Stimulated activated CD4-positive, alpha-beta T cell treated with anti-CD3 and anti-CD28 coated beads, Interleukin-12 subunit alpha, Interleukin-12 subunit beta, amount 100 ng/mL, for 48 hours (primary cell): Measurements from ENCODE around the gene NUAK2.
A peak's percentile ranks its signal among the peaks of the same experiment; 100 is the strongest.

Source experiments
- DNase-seq, 3 donors: peaks; one replicate each; pipeline ENCODE4 v3.0.0-alpha.2; 2020; ENCODE audit warnings: low read depth in 2 of 3, low spot score in 1 of 3

NUAK2 gene

DNA sequence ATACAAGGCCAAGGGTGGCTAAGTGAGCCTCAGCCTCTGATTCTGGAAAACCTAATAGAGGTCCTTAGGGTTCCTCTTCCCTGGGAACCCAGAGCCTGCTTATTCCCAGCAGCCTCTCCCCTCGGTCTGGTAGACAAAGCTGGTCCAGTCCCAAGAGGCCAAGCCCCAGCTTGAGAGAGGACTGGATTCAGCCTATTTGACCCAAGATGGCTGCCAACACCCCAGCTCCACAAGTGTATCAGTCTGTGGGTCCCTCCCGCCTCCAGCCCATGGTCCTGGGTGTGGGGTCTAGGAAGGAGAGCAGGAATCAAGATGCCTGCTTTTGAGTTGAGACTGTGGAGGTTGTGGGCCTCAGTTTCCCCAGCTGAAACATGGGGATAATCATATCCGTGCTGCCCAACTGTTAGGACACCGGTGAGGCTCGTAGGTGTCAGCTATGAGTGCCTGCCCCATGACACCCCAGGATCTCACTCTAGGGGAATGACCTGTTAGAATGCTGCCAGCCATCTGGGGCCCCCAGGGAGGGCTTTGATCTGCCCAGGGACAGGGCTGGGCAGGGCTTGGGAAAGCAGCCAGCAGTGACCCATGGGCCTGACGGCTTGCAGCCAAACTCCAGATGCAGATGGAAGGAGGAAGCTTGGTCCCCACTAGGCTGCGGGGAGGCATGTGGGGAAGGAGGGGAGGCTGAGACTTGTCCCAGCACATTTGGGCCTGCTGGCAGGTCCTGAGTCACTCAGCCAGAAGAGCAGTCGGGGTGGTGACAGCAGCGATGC, 45.4 kb downstream of the NUAK2 start:
- no peak for DNase-seq

DNA sequence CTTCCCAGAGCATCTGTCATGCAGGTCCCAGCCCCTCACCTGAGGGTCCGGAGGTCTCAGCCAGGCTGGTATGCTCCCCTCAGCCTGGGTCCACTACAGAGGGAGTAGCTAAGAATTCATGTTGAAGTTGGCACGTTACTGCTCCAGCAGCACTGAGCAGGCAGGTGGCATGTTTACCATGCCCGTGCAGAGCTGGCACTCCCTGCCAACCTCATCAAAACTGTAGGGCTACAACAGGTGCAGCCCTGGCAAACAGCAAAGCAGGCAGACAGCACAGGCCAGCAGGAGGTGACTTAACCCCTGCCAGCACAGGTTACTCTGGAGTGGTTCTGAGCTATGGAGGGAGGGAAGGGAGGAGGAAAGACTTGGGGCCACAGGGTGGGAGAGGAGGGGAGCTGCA, 46.4 kb downstream of the NUAK2 start:
- no peak for DNase-seq

DNA sequence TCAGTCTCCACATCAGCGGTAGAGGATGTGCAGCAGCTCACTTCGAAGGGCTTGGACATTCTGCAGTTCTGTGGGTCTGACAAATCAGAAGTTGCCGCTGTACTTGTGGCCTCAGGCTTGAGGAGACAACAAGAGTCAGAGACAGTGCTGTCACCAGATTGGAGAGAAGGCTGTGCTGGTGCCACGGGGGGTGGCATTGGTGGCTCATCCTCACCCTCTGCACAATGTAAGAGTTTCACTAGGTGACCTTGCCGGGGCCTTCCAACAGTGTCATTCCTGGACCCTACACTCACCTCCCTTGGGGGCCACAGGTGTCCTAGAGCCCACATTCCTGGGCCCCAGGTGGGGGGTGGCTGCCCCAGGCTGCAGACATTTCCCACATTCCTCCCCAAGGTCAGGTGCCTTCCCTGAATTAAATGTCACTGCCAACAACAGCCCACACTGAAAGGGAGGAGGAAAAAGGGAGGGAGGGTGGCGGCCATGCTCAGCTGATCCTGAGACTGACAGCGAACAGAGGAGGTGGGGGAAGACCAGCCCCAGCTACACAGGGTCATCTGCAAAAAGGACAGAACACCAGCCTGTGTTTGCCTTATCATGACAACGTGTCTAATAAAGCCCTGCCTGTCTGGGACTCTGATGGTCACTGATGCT, 47.4 kb downstream of the NUAK2 start:
- no peak for DNase-seq

DNA sequence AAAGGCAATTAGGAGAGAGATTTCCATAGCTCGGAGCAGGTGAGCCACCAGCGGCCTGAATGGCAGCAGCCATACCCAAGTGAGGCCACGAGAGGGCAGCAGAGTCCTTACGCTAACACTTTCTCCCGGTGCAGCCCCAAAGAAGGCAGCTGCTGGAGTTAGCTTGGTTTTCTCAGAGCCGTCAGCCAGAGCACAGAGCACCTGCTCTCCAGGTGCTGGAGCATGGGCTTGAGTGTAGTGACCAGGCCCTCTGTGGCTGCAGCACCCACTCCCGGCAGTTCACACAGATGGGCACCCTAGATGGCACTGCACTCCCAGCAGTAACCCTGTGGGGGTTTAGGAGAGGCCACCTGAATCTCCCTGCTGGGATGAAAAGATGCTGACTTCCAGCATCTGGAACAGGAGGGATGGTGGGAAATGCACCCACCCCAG, 48.0 kb downstream of the NUAK2 start:
- DNase-seq = peak; percentile 75 to 91 (median 75)

DNA sequence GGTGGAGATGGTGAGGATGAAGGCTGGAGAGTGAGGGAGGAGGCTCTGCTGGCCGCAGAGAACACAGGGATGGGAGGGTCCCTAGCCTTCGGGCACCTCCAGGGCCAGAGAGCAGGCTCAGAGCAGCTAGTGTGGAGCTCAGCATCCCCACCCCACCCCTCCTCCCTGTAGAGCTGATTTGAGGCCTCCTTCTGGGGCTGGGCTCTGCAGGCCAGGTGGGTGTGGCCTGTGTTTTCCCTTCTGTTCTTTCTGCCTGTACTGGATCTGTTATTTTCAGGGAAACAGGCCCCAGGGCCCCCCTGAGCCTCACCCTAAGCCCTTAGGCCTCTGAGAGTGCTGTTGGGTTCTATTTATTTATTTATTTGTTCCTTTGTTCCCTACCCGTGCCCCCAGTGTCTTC, 49.0 kb downstream of the NUAK2 start:
- DNase-seq = no peak

DNA sequence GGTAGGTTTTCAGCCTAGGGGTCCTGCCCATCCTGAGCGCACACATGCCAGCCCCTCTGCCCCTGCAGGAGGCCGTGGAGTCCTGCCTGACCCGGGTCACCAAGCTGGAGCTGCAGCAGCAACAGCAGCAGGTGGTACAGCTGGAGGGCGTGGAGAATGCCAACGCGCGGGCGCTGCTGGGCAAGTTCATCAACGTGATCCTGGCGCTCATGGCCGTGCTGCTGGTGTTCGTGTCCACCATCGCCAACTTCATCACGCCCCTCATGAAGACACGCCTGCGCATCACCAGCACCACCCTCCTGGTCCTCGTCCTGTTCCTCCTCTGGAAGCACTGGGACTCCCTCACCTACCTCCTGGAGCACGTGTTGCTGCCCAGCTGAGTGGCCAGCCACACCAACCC, 49.8 kb downstream of the NUAK2 start:
- DNase-seq = no peak

DNA sequence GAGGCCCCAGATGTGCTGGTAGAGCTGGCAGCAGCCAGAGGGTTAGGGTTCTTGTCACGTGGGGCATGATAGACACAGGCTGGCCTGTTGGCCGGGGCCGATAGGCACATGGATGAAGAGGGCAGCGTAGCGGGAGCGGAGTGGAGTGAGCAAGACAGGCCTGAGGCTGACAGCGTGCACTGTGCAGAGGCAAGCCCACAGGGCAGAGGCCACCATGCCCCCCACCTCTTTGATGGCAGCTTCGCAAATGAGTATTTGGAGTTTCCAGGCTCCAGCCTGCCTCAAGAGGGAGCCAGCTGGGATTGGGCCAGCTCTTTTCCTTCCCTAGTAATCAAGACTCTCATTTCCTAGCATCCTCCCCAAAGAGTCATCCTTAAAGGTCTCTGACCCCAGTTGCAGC, 50.3 kb downstream of the NUAK2 start:
- no peak for DNase-seq

DNA sequence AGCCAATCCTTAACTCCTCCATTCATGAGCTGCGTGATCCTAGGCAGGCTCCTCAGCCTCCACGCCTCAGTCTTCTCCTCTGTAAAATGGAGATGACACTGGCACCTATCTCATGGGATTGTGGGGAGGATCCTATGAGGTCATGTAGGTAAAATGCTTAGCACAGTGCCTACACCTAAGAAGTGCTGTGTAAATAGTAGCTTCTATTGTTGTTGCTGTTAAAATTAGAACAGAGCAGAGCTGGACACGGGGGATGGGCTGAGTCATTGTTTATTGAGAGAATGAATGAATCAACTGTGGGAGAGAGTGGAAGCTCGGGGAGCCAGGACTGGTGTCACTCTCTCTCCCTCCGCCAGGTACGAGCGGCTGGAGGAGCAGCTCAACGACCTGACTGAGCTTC, 50.8 kb downstream of the NUAK2 start:
- DNase-seq = no peak

DNA sequence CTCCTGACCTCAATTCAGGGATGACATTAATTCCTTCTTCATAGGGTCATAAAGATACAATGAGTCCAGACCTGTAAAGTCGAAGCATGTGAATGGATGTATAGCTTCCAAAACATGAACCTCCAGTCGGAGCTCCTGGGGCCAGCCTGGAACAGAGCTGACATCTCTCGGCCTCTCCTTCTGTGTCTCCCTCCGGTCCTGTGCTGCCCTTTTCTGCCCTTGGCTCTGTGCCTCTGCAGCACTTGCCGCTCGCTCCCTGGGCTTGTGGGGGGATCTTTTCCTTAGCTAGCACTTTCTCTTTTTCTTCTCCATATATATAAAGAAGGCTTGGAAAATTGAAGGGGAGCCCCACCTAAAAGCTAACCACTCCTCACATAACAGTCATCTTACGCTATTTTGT, 51.3 kb downstream of the NUAK2 start:
- DNase-seq = no peak

DNA sequence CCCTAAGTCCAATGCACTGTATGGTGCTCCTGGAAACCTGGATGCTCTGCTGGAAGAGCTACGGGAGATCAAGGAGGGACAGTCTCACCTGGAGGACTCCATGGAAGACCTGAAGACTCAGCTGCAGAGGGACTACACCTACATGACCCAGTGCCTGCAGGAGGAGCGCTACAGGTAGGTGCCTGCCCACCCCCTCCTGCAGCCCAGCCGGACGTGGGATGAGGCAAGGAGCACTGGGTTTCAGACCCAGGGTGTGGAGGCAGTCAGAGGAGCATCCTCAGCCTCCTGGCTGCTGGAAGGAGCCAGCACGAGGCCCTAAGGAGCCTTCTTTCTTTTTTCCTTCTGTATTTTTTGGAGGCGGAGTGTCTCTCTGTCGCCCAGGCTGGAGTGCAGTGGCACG, 51.8 kb downstream of the NUAK2 start:
- no peak for DNase-seq

DNA sequence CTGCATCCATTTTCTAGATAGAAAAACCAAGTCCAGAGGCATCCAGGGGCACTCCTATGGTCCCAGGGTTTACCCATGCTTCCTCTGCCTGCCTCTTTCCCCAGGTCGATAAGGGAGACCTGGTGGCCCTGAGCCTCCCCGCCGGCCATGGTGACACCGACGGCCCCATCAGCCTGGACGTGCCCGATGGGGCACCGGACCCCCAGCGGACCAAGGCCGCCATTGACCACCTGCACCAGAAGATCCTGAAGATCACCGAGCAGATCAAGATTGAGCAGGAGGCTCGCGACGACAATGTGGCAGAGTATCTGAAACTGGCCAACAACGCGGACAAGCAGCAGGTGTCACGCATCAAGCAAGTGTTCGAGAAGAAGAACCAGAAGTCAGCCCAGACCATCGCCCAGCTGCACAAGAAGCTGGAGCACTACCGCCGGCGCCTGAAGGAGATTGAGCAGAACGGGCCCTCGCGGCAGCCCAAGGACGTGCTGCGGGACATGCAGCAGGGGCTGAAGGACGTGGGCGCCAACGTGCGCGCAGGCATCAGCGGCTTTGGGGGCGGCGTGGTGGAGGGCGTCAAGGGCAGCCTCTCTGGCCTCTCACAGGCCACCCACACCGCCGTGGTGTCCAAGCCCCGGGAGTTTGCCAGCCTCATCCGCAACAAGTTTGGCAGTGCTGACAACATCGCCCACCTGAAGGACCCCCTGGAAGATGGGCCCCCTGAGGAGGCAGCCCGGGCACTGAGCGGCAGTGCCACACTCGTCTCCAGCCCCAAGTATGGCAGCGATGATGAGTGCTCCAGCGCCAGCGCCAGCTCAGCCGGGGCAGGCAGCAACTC, 52.5 kb downstream of the NUAK2 start:
- no peak for DNase-seq

DNA sequence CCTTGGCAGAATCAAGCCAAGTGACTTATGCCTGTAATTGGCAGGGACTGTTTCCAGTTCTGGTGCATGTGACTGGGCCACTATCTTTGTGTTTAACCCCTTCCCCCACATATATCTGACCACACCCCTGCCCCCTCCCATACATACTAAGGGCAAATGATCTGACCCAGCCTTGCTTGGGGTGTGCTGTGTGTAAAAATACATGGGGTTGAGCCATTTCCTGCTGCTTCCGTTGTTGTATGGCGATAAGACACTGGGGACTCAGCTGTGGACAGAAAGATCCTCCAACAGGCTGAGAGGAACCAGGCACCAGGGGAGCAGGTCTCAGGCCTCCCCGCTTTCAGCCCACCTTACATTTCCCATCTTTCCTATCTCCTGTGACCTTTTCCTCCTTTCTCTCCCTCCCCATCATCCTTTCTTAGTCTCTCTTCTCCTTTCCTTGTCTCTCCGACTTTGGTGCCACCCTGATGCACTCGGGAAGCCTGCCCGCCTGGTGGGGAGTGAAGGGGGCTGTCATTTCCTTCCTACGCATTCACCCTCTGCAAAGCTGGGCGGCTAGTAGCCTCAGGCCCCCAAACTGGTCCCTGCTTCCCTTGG, 54.1 kb downstream of the NUAK2 start:
- DNase-seq = no peak

DNA sequence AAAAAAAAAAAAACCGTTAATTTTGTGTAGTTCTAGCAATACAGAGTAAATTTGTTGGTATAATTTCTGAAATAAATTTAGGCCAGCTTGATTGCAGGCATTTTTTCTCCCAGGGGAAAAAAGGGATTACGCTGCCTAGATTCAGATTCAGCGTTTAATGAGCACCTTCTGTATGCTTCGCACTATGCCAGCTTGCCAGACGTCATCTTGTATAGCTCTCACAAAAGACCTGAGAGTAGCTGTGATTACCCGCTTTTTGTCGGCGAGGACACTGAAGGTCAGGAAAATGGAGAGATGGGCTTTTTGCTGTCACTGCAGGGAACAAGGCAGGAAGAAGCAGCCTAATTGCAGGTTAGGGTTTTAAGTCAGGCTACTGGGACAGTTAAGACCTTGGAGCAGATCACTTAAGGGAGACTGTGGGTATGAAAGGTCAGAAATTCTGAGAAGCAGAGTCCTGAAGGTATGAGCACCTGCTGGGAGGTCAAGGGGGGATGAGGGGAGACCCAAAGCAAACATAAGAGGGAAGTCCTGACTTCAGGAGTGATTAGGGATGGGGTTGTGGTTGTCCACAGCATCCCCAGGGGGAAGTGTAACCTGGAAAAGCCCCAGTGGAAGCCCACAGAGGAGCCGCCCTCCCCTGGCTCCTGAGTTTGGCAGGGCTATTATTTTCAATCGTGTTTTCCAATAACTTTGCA, 54.8 kb downstream of the NUAK2 start:
- DNase-seq = no peak

DNA sequence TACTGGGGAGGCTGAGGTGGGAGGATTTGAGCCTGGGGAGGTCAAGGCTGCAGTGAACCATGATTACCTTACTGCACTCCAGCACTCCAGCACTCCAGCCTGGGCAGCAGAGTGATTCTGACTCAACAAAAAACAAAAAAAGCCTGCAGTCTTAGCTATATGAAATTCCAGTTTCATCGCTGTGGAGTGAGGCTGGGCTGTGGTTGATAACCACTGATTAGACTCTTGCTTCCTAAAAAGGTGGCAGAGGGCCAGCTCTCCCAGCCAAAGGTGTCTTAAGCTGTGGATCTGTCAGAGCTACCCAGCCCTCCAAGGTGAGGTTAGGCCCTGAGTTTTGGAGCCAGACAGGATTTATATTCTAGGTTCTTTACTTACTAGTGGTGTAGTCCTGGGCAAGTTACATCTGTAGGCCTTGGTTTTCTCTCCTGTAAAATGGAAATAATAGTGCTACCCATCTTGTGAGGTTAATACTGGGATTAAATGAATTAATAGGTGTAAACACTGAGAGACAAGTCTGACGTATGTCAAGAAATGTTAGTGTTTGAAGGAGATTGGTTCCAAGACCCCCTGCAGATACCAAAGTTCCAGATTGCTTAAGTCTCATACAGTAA, 57.9 kb downstream of the NUAK2 start:
- DNase-seq = no peak

DNA sequence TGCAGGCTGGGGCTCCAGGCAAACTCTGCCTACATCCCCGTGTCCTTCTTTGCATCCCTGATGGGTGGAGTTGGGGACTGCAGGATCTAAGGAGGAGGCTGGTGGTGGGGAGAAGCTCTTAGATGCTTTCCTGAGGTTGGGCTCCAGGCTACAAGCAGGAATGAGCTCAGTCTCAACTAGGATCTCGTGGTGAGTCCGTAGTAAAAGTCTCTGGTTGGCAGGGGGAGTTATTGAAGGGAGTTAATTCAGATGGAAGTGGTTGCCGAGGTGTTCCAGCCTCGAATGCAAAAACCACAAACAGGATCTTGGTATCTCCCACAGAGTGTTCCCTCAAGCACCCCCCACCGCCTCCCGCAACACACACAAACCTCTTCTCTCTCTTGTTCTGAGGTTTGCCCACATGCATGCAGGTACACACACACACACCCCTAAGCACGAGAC, 58.8 kb downstream of the NUAK2 start:
- DNase-seq = no peak

DNA sequence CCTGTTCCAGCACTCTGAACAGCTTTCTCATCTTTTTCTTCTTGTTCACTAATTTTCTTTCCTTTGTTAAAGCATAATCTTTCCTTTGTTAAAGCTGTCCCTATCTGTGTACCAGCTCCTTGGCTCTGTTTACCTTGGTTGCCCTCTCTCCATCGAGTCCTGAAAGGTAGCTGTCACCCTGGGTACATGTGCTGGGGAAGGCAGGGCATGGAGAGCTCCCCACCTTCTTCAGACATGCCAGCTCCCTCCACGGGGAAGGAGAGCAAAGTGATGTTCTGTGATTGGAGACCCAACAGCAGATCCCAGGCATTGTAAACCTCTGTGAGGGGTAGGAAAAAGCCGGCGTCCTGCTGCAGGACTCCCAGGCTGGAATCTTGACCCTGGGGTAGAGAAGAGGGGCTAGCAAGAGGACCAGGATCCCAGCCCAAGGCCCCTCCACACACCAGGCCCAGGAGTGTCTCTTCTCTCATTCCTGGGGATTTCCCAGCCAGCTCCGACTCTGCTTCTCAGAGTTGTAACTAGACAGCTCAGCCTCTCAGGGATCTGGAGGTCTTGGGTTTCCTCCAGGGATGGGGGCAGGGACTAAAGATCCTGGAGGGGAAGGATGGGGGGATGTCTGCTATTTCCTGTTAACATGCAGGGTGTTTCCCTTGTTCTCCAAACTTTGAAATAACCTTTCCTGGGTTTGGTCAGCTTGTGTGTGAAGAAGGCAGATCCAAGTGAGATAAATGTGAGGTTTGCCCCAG, 59.4 kb downstream of the NUAK2 start:
- no peak for DNase-seq

DNA sequence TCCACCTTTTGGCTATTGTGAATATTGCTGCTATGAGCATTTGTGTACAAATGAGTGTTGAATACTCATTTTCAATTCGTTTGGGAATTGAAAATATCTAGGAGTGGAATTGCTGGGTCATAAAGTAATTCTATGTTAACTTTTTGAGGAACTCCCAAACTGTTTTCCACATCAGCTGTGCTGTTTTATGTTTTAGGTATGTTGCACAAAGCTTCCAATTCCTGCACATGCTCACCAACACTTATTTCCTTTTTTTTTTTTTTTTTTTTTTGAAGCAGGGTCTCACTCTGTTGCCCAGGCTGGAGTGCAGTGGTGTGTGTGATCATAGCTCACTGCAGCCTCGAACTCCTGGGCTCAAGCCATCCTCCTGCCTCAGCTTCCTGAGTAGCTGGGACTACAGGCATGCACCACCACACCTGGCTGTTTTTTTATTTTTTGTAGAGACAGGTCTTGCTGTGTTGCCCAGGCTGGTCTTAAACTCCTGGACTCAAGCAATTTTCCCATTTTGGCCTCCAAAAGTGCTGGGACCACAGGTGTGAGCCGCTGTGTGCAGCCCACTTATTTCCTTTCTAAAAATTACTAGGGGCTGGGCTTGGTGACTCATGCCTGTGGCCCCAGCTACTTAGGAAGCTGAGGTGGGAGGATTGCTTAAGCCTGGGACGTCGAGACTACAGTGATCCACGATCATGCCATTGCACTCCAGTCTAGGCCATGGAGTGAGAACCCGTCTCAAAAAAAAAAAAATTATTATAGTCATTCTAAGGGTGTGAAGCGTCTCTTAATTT, 60.4 kb downstream of the NUAK2 start:
- DNase-seq = no peak

DNA sequence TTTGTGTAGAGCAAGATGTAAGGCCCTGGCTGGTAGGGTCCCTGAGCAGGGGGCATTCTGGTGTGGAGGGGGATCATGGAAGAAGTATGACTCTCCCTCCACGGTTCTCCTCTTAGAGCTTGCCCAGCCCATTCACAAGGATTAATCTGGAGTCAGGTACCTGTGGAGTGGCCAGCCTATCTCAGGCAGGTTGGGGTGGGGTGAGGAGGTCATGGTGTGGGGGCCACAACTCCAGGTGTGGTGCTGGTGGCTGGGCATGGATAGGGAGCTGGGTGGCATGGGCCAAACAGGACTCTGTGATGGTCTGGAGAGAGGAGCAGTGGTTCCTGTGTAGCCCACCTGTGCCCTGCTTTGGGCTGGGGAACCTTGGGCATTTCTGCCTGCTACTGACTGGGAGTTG, 61.5 kb downstream of the NUAK2 start:
- DNase-seq = no peak

DNA sequence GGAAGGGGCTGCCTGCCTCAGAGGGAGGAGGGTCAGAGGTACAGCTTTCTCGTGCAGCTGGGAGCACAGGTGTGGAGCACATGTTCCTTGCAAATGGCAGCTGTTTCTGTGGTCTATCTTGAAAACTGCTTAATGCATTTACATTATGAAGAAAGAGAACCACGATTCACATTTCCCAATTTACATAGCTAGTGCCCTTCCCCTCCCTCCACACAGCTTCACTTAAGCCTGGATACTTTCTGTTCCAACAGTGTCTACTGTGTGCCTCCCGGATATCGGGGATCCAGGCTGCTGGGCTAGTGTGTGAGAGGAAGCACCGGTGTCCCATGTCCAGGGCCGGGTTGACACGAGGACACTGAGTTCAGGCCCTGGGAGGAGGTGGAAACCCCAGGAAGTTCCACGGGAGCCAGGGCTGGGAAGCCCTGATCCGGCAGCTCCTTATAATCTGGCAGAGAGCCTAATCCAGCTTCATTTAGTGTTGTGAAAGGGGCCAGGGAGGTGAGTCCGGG, 62.2 kb downstream of the NUAK2 start:
- DNase-seq = no peak
